Endodermal cell (in vitro differentiated cells): ENCODE measurements around the gene ANKRD44. TPM values are rescaled to one million over a fixed set of nuclear protein-coding genes. Genes with fewer than 3 reads are reported as not detected.

Experiments used
- DNase-seq: peaks from one replicate; pipeline ENCODE4 v3.0.0-alpha.2; 2017
- H3K27ac ChIP-seq: 2 replicates; pipeline ENCODE4 v1.5.1; 2013; ENCODE audit warnings: mild to moderate bottlenecking, low read depth, low read length, moderate library complexity
- H3K27me3 ChIP-seq: 2 replicates; pipeline ENCODE4 v1.6.1; 2013; ENCODE audit warnings: mild to moderate bottlenecking, low read length, moderate library complexity; ENCODE audit not compliant: insufficient read depth, control insufficient read depth, poor library complexity, severe bottlenecking
- H3K36me3 ChIP-seq: 2 replicates; pipeline ENCODE4 v1.7.0; 2013; ENCODE audit warnings: mild to moderate bottlenecking, low read length, moderate library complexity; ENCODE audit not compliant: control insufficient read depth, insufficient read depth
- H3K4me1 ChIP-seq: one replicate; pipeline ENCODE4 v1.7.0; 2013; ENCODE audit warnings: low read length; ENCODE audit not compliant: control insufficient read depth, insufficient read depth
- H3K4me3 ChIP-seq: 2 replicates; pipeline ENCODE4 v1.5.1; 2013; ENCODE audit warnings: mild to moderate bottlenecking, low read length, moderate library complexity
- H3K9ac ChIP-seq: 2 replicates; pipeline ENCODE4 v1.6.1; 2013; ENCODE audit warnings: mild to moderate bottlenecking, low read length, moderate library complexity; ENCODE audit not compliant: poor library complexity, severe bottlenecking; ENCODE audit errors: extremely low read depth
- H3K9me3 ChIP-seq: 2 replicates; pipeline ENCODE4 v1.6.1; 2013; ENCODE audit warnings: mild to moderate bottlenecking, low read length, moderate library complexity; ENCODE audit not compliant: control insufficient read depth
- H3K27ac Mint-ChIP-seq: 2 replicates; pipeline ENCODE4 v1.8.0; 2020; ENCODE audit warnings: mixed read lengths
- H3K27me3 Mint-ChIP-seq: 2 replicates; pipeline ENCODE4 v1.8.0; 2021; ENCODE audit warnings: mild to moderate bottlenecking, mixed read lengths; ENCODE audit not compliant: insufficient read depth
- H3K36me3 Mint-ChIP-seq: 2 replicates; pipeline ENCODE4 v1.8.0; 2020; ENCODE audit warnings: low read depth, mixed read lengths
- H3K4me1 Mint-ChIP-seq: 2 replicates; pipeline ENCODE4 v1.8.0; 2020; ENCODE audit warnings: mixed read lengths
- H3K4me3 Mint-ChIP-seq: 2 replicates; pipeline ENCODE4 v1.8.0; 2020; ENCODE audit warnings: mild to moderate bottlenecking, moderate library complexity, mixed read lengths
- H3K9me3 Mint-ChIP-seq: 2 replicates; pipeline ENCODE4 v1.8.0; 2020; ENCODE audit warnings: mild to moderate bottlenecking, mixed read lengths
- CTCF ChIP-seq: fragments of 200-600 bp; sonication (generic); conservative IDR thresholded peaks from 2 replicates; pipeline ENCODE4 v1.5.0; 2021; ENCODE audit warnings: antibody characterized with exemption, mild to moderate bottlenecking
- WGBS, 2 experiments: methylation state at CpG; one replicate each; pipeline versions ENCODE4 v1.1.5 to v1.1.7; 2013; ENCODE audit warnings: missing lambda C conversion rate in 2 of 2, mixed read lengths in 1 of 2; ENCODE audit not compliant: insufficient coverage in 1 of 2, insufficient read length in 1 of 2; 5-methylcytosine and 5-hydroxymethylcytosine counted together
- total RNA-seq, 2 donors: library from RNA; stranded (reverse); fragmentation: NEBNext Ultra II Directional in 1 of 2; extraction: Animal tissue kit (Norgen Biotek cat#: 25700) in 1 of 2; gene quantifications; 2 replicates in 1 of 2; 3 replicates in 1 of 2; pipeline ENCODE4 v1.2.1, GENCODE V29; 2021

The ANKRD44 gene
- total RNA-seq, 2 donors from 2014 or later = 6.2 to 10.6 TPM

- 78 to 100% methylated on average over 1 to 5 of the region's 5 CpGs for WGBS, 2 experiments
- no peaks in the 10 kb centered on the region for H3K27me3 Mint-ChIP-seq
- DNase-seq = no peak
- no peak overlapping the region for H3K27ac Mint-ChIP-seq
- no peaks in the 10 kb centered on the region for H3K27me3 ChIP-seq
- H3K36me3 Mint-ChIP-seq = no peaks in the 10 kb centered on the region
- H3K4me3 Mint-ChIP-seq = no peak overlapping the region
- H3K27ac ChIP-seq = no peak overlapping the region
- peaks cover 2% of the 10 kb centered on the region for H3K9me3 Mint-ChIP-seq
- H3K9ac ChIP-seq = no peak overlapping the region
- H3K9me3 ChIP-seq = peaks cover 8% of the 10 kb centered on the region
- peaks cover under 1% of the 10 kb centered on the region for H3K4me1 ChIP-seq
- H3K4me1 Mint-ChIP-seq = peaks cover 10% of the 10 kb centered on the region
- H3K36me3 ChIP-seq = no peaks in the 10 kb centered on the region
- no peak overlapping the region for H3K4me3 ChIP-seq
- no peak for TF ChIP-seq CTCF
These were observed 361.5 kb downstream of the ANKRD44 start for GRCh38 chr2:196949116-196949515.

- Histone ChIP-seq H3K9me3 (peaks cover 8% of the 10 kb centered on the region), H3K27me3 (no peaks in the 10 kb centered on the region), H3K4me1 (no peaks in the 10 kb centered on the region), H3K27ac (no peak overlapping the region), H3K9ac (no peak overlapping the region), H3K36me3 (no peaks in the 10 kb centered on the region), H3K4me3 (no peak overlapping the region)
- Mint-ChIP-seq H3K27ac (no peak overlapping the region), H3K9me3 (peaks cover 2% of the 10 kb centered on the region), H3K36me3 (no peaks in the 10 kb centered on the region), H3K4me3 (no peak overlapping the region), H3K4me1 (peaks cover 5% of the 10 kb centered on the region), H3K27me3 (no peaks in the 10 kb centered on the region)
- no peak for DNase-seq
- no peak for TF ChIP-seq CTCF
- 71 to 79% methylated on average over 4 of the region's 4 CpGs for WGBS, 2 experiments
These were observed 366.0 kb downstream of the ANKRD44 start for GRCh38 chr2:196944570-196944969.

GRCh38 chr2:196941398-196942078, 369.0 kb downstream of the ANKRD44 start:
- DNase-seq = no peak
- Histone ChIP-seq H3K9me3 (no peaks in the 10 kb centered on the region), H3K9ac (no peak overlapping the region), H3K27me3 (no peaks in the 10 kb centered on the region), H3K4me3 (no peak overlapping the region), H3K36me3 (no peaks in the 10 kb centered on the region), H3K27ac (no peak overlapping the region), H3K4me1 (no peaks in the 10 kb centered on the region)
- Mint-ChIP-seq H3K27ac (no peak overlapping the region), H3K4me3 (no peak overlapping the region), H3K27me3 (no peaks in the 10 kb centered on the region), H3K36me3 (no peaks in the 10 kb centered on the region), H3K9me3 (no peaks in the 10 kb centered on the region), H3K4me1 (peaks cover 5% of the 10 kb centered on the region)
- WGBS, 2 experiments = 82 to 90% methylated on average over 2 to 4 of the region's 4 CpGs
- TF ChIP-seq CTCF = no peak
